ENCODE results near the gene FSTL4.

DNA sequence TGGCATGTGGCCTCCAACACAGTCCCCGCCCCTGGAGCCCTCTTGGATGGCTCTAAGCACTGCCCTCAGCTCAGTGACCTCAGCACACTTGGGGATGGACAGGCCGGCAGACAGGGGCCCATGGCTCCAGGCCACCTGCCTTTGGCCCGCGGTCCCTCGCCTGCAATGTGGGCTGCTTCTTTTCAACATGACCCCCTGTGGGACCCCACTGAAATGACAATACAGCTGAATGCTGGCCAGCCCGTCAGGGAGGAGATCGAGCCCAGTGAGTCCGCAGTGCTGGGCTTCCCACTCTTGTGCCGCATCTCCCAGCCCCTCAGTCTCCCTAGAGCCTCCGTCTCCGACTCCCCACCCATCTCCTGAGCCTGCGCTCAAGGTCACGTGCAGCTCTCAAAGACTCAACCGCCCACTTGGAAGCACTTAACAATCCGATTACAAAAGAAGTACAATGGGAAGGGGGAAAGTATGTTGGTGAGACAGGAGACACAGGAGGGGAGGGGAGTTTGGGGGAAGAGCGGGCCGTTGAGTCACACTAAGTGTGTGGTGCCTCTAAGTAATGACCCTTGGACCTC is 321.6 kb downstream of the FSTL4 start:
- TF ChIP-seq MTF1 (CRISPR knock-in tag; IDR thresholded peaks at IDR 0.05) (no peak), STAG1 (CRISPR knock-in tag; IDR thresholded peaks at IDR 0.05) (no peak), SMC3 (IDR thresholded peaks at IDR 0.05; ENCODE audit: low read length) (no peak), SMARCE1 (IDR thresholded peaks at IDR 0.05; ENCODE audit: borderline replicate concordance) (no peak), UBTF (CRISPR knock-in tag; IDR thresholded peaks at IDR 0.05) (no peak), REST (IDR thresholded peaks at IDR 0.05; ENCODE audit: borderline replicate concordance in 1 of 2, low read depth in 1 of 2, low read length in 2 of 2) (no peak), ZNF670 (CRISPR knock-in tag; IDR thresholded peaks at IDR 0.05; ENCODE audit: borderline replicate concordance) (no peak), CTCF (CRISPR knock-in tag; IDR thresholded peaks at IDR 0.05) (no peak), JUN (CRISPR knock-in tag; IDR thresholded peaks at IDR 0.05) (no peak), POLR2A (IDR thresholded peaks at IDR 0.05; ENCODE audit: insufficient read depth in 1 of 2, low read depth in 2 of 2, low read length in 2 of 2) (no peak)
- TF ChIP-seq, protein P1, sequence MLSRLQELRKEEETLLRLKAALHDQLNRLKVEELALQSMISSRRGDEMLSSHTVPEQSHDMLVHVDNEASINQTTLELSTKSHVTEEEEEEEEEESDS (CRISPR knock-in tag; IDR thresholded peaks at IDR 0.05; ENCODE audit: borderline replicate concordance) = no peak
- TF ChIP-seq, protein P2, sequence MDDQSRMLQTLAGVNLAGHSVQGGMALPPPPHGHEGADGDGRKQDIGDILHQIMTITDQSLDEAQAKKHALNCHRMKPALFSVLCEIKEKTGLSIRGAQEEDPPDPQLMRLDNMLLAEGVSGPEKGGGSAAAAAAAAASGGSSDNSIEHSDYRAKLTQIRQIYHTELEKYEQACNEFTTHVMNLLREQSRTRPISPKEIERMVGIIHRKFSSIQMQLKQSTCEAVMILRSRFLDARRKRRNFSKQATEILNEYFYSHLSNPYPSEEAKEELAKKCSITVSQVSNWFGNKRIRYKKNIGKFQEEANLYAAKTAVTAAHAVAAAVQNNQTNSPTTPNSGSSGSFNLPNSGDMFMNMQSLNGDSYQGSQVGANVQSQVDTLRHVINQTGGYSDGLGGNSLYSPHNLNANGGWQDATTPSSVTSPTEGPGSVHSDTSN (CRISPR knock-in tag; IDR thresholded peaks at IDR 0.05; ENCODE audit: borderline replicate concordance) = no peak

Data from HepG2 (cell line).